ENCODE data around the gene SMG9.
"Not testable (repeated sequence)": the region's sequence is repeated elsewhere in the genome, so short reads cannot be mapped to it uniquely, and the experiment has no call there.

Gene SMG9

GRCh38 chr19:43687660-43687997, 67.1 kb downstream of the SMG9 start:
- no peak for DNase-seq

DNA sequence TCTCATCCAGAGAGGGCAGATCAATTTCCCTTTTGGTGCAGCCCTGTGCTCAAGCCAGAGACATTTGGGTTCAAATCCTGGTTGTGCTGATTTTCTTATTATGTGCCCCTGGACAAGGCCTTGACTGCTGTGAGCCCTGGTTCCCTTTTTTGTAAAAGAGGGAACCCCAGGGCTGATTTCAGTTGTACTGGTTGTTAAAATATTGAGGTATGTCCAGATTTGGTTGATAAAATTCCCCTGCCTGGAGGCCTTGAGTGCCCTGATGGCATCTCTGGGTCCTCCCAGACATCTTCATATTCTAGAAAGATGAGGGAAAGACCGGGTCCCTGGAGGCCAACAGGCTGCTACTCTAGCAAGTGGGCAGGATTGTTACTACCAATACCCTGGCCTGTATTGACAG, 70.4 kb downstream of the SMG9 start:
- no peak for DNase-seq

DNA sequence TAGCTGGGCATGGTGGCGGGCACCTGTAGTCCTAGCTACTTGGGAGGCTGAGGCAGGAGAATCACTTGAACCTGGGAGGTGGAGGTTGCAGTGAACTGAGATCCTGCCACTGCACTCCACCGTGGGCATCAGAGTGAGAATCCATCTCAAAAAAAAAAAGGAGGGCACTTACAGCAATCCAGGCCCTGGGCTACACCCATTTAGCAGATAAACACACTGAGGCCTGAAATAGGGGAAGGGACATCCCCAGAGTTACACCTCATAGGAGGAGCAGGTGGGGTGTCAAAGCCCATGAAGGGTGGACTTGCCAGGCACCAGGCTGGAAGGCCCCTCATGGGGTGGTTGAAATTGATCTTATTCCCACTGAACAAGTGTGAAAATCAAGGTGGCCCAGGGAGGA, 70.9 kb downstream of the SMG9 start:
- DNase-seq = no peak

DNA sequence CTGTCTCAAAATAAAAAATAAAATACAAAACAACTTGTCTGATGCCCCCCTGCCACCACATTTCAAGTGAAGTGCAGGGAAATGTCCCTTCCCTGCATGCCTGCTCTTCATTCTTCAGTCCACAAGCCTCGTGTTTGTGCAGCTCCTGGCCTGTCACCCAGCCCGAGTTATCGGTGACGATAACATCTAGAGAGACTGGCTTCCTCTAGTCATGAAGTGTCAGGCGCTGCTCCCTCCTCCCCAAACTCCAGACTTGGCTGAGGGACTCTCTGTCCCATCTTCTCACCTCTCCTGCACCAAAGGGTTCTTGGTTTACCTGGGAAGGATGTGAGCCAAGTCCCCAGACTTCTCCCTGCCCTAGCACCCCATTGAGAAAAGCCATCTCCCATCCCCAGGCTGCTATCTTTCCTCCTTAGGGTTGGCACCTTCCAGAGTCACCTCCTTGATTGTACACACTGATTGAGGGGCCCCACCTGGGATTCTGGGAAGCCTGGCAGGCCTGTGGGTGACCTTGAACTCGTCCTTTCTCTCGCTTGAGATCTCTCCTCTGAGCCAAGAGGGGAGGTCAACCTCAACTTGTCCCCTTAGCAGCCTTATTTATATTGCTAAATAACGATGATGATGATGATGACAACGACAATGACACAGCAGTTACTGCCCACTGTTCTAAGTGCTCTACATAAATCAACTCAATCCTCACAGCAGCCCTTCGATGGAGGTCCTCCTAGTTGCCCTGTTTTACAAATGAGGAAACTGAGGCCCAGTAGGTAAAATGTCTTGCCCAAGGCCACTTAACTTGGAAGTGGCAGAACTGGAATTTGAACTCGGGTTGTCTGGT, 71.7 kb downstream of the SMG9 start:
- no peak for DNase-seq

GRCh38 chr19:43682269-43682668, 72.5 kb downstream of the SMG9 start:
- DNase-seq = not testable (repeated sequence)

DNA sequence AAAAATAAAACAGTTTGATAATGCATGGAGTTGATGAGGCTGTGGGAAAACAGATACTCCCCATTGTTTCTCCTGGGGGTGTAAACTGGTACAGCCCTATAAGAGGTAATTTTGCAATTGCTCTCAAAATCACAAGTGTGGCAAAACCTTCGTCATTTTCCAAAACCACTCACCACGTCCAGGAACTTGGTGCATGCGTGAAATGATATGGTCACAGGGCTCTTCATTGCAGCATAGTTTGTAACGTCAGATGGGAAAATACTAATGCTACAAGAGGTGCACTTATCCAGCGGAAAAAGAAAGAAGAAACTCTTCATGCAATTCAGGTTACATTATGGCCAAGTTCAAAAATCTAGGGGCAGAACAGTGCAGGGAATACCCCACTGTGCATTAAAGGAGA, 72.9 kb downstream of the SMG9 start:
- DNase-seq = no peak

DNA sequence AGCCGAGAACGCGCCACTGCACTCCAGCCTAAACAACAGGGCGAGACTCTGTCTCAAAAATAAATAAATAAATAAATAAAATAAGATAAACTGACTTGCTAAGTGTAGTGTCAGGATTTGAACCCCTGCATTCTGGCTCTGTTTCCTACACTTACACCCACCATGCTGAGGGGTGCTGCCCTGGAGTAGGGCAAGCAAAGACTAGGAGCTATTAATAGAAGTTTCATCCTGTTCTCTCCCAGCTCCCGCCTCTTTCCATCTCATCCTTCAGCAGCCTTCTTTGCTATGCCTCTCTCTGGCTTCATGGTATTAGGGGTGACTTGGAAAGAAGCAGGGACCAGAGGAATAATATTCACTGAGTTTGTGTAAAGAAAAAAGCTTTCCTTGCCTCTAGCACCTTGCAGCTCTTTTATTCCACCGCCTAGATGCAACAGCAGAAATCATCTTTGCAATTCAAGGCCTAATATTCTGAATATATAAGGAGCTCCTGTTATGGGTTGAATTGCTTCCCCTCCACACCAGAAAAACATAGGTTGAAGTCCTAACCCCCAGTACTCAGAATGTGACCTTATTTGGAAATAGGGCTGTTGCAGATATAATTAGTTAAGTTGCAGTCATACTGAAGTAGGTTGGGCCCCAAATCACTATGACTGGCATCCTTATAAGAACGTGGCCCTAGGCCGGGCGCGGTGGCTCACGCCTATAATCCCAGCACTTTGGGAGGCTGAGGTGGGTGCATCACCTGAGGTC, 76.1 kb downstream of the SMG9 start:
- no peak for DNase-seq

Measured in central memory CD4-positive, alpha-beta T cell (primary cell).